ENCODE results near the gene SDHB.

The SDHB gene

GRCh38 chr1:17017435-17017834 lies 36.4 kb downstream of the SDHB start:
- no peak for DNase-seq (ENCODE audit: low spot score)
- no peak overlapping the region for H3K4me3 ChIP-seq
- H3K27ac ChIP-seq, result no peak overlapping the region
- TF ChIP-seq CTCF (IDR thresholded peaks at IDR 0.05), result no peak

- TF ChIP-seq CTCF (IDR thresholded peaks at IDR 0.05), result no peak
- H3K4me3 ChIP-seq, result no peak overlapping the region
- no peak overlapping the region for H3K27ac ChIP-seq
- no peak for DNase-seq (ENCODE audit: low spot score)
These were observed 37.5 kb downstream of the SDHB start for GRCh38 chr1:17016317-17016661.

GRCh38 chr1:17014671-17015567 lies 38.9 kb downstream of the SDHB start:
- no peak overlapping the region for H3K4me3 ChIP-seq

GRCh38 chr1:17013491-17014320 lies 40.1 kb downstream of the SDHB start:
- TF ChIP-seq CTCF (IDR thresholded peaks at IDR 0.05), result no peak
- no peak overlapping the region for H3K27ac ChIP-seq
- DNase-seq (ENCODE audit: low spot score), result no peak
- H3K4me3 ChIP-seq, result no peak overlapping the region

More at GRCh38 chr1:17014671-17015567, 38.9 kb downstream of the SDHB start:
- no peak for TF ChIP-seq CTCF (IDR thresholded peaks at IDR 0.05)
- H3K27ac ChIP-seq, result no peak overlapping the region
- no peak for DNase-seq (ENCODE audit: low spot score)

- no peak overlapping the region for H3K27ac ChIP-seq
- DNase-seq (ENCODE audit: low spot score), result no peak
These were observed 40.9 kb downstream of the SDHB start for GRCh38 chr1:17012775-17013490.

More at GRCh38 chr1:17012775-17013490, 40.9 kb downstream of the SDHB start:
- H3K4me3 ChIP-seq, result no peak overlapping the region
- no peak for TF ChIP-seq CTCF (IDR thresholded peaks at IDR 0.05)

Measured in coronary artery (tissue), 2 donors.